D721Med (cell line): ENCODE data around the gene SUDS3.

Source experiments
- DNase-seq: peaks from one replicate; pipeline ENCODE4 v3.0.0; 2011; ENCODE audit warnings: low spot score; ENCODE audit not compliant: insufficient read length
- FAIRE-seq: peaks from 2 replicates; lab custom pipeline; 2011; peaks lifted over from hg19 to GRCh38; lab: Jason Lieb, UNC
- CTCF ChIP-seq: IDR thresholded peaks from 2 replicates; pipeline ENCODE4 v1.5.1; 2012; ENCODE audit warnings: mild to moderate bottlenecking, control low read depth; ENCODE audit not compliant: insufficient read depth; ENCODE audit errors: missing control alignments

Gene SUDS3

DNA sequence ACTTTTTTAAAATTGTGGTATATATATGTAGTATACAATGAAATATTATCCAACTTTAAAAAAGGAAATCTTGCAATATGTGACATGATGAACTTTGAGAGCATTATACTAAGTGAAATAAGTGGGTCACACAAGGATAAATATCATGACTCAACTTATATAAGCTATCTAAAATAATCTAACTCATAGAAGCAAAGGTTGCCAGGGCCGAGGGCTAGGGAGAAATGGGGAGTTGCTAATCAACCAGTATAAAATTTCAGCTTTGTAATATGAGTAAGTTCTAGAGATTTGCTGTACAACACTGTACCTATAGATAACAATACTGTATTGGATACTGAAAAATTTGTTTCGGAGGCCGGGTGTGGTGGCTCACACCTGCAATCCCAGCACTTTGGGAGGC, 42.1 kb upstream of the SUDS3 start:
- DNase-seq (no peak), FAIRE-seq (no peak)
- TF ChIP-seq CTCF: no peak

- TF ChIP-seq CTCF: no peak
- FAIRE-seq: no peak
These were observed 41.3 kb upstream of the SUDS3 start for GRCh38 chr12:118334939-118335567.

GRCh38 chr12:118336123-118336522, 40.2 kb upstream of the SUDS3 start:
- DNase-seq (no peak), FAIRE-seq (no peak)

More at GRCh38 chr12:118334939-118335567, 41.3 kb upstream of the SUDS3 start:
- no peak for DNase-seq

GRCh38 chr12:118337194-118337838, 39.0 kb upstream of the SUDS3 start:
- no peak for TF ChIP-seq CTCF
- DNase-seq: no peak
- no peak for FAIRE-seq

More at GRCh38 chr12:118336123-118336522, 40.2 kb upstream of the SUDS3 start:
- TF ChIP-seq CTCF: no peak

- no peak for DNase-seq
- no peak for TF ChIP-seq CTCF
- no peak for FAIRE-seq
These were observed 34.3 kb upstream of the SUDS3 start for GRCh38 chr12:118342090-118342489.

DNA sequence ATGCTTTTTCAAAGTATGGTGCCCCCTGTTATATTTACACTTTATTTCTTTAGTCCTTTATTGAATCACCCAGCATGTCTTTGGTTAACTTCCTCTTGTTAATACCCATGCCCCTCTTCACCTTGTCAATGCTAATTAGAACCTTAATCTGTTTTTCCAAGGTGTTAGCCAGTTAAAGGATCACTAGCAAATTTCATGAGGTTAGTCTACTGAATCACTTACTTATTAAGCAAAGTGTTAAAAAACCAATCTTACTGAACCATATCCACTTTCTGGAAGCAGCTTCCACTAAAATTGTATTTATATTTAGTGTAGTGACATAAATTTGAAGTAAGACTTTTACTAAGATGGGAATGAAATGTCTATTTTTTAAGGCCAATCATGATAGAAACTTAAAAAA, 31.5 kb upstream of the SUDS3 start:
- TF ChIP-seq CTCF: no peak
- DNase-seq: no peak
- no peak for FAIRE-seq

GRCh38 chr12:118345355-118345754, 31.0 kb upstream of the SUDS3 start:
- no peak for FAIRE-seq
- no peak for DNase-seq

More at GRCh38 chr12:118345355-118345754, 31.0 kb upstream of the SUDS3 start:
- TF ChIP-seq CTCF: no peak
